GM23248 (cell line): ENCODE data around the gene CNR1. TPM values are rescaled to one million over a fixed set of nuclear protein-coding genes. Genes with fewer than 3 reads are reported as not detected.

Experiments used
- DNase-seq: peaks from one replicate; pipeline ENCODE4 v3.0.0-alpha.2; 2015
- H2AFZ ChIP-seq: fragments of 200-600 bp; sonication (generic); 2 replicates; pipeline ENCODE4 v1.6.1; 2016; ENCODE audit warnings: antibody characterized with exemption
- H3F3A ChIP-seq: fragments of 200-600 bp; sonication (generic); 2 replicates; pipeline ENCODE4 v1.6.1; 2016; ENCODE audit warnings: mild to moderate bottlenecking, antibody characterized with exemption, mixed run types; ENCODE audit not compliant: insufficient read depth
- H3K27ac ChIP-seq: fragments of 200-600 bp; sonication (generic); 2 replicates; pipeline ENCODE4 v1.5.1; 2016; ENCODE audit warnings: mild to moderate bottlenecking
- H3K27me3 ChIP-seq: fragments of 200-600 bp; sonication (generic); replicated peaks from 2 replicates; pipeline ENCODE4 v1.6.1; 2016; ENCODE audit warnings: mild to moderate bottlenecking; ENCODE audit not compliant: insufficient read depth
- H3K36me3 ChIP-seq: fragments of 200-600 bp; sonication (generic); 2 replicates; pipeline ENCODE4 v1.6.1; 2016; ENCODE audit warnings: low read depth, mild to moderate bottlenecking
- H3K4me1 ChIP-seq: fragments of 200-600 bp; sonication (generic); 2 replicates; pipeline ENCODE4 v1.6.1; 2016; ENCODE audit warnings: mild to moderate bottlenecking; ENCODE audit not compliant: insufficient read depth
- H3K4me2 ChIP-seq: fragments of 200-600 bp; sonication (generic); one replicate; pipeline ENCODE4 v1.6.1; 2016; ENCODE audit warnings: mild to moderate bottlenecking; ENCODE audit not compliant: unreplicated experiment
- H3K4me3 ChIP-seq: fragments of 200-600 bp; sonication (generic); 2 replicates; pipeline ENCODE4 v1.5.1; 2016; ENCODE audit warnings: mild to moderate bottlenecking
- H3K79me2 ChIP-seq: fragments of 200-600 bp; sonication (generic); 2 replicates; pipeline ENCODE4 v1.6.1; 2016; ENCODE audit warnings: mild to moderate bottlenecking; ENCODE audit not compliant: insufficient read depth
- H3K9ac ChIP-seq: fragments of 200-600 bp; sonication (generic); 2 replicates; pipeline ENCODE4 v1.6.1; 2016; ENCODE audit warnings: mild to moderate bottlenecking
- H3K9me2 ChIP-seq: fragments of 200-600 bp; sonication (generic); 2 replicates; pipeline ENCODE4 v1.6.1; 2016; ENCODE audit warnings: mixed run types, mild to moderate bottlenecking, moderate library complexity; ENCODE audit not compliant: insufficient read depth
- H3K9me3 ChIP-seq: fragments of 200-600 bp; sonication (generic); one replicate; pipeline ENCODE4 v1.6.1; 2017; ENCODE audit warnings: low read depth
- H4K20me1 ChIP-seq: fragments of 200-600 bp; sonication (generic); 2 replicates; pipeline ENCODE4 v1.6.0; 2016; ENCODE audit not compliant: insufficient read depth
- EZH2 ChIP-seq: fragments of 200-600 bp; sonication (generic); IDR thresholded peaks from 2 replicates; pipeline ENCODE4 v1.6.1; 2018; ENCODE audit warnings: antibody characterized with exemption, mild to moderate bottlenecking; ENCODE audit not compliant: insufficient read depth, poor library complexity, severe bottlenecking
- EZH2phosphoT487 ChIP-seq: fragments of 200-600 bp; sonication (generic); IDR thresholded peaks from 2 replicates; pipeline ENCODE4 v1.6.1; 2018; ENCODE audit warnings: antibody characterized with exemption, moderate library complexity, mild to moderate bottlenecking, low read depth; ENCODE audit not compliant: insufficient read depth
- WGBS, 2 experiments: methylation state at CpG; one replicate each; pipeline ENCODE4 v1.1.6; 2015 to 2017; ENCODE audit warnings: low lambda C conversion rate in 2 of 2, low coverage in 1 of 2; ENCODE audit errors: missing lambda C conversion rate in 2 of 2; 5-methylcytosine and 5-hydroxymethylcytosine counted together
- in situ Hi-C: fragments of 300-500 bp; cut with MboI; formaldehyde crosslinking; loops from 2 replicates; pipeline ENCODE4 v1.15.0; 2020
- polyA plus RNA-seq: library from polyadenylated mRNA; unstranded; fragments of >200 nt; fragmentation: Nextera tagmentation; extraction: Ambion mirVana; gene quantifications from 2 replicates; pipeline ENCODE4 v1.2.1, GENCODE V29; 2016
- total RNA-seq: library from RNA; depleted of rRNA; stranded (reverse); fragments of >200 nt; shearing (Covaris generic); gene quantifications from 2 replicates; pipeline ENCODE4 v1.2.3, GENCODE V29; 2014

CNR1 gene
- total and polyA plus RNA-seq, 2 experiments from 2014 or later: not detected

GRCh38 chr6:88184921-88185320 lies 18.8 kb upstream of the CNR1 start:
- H3K27ac ChIP-seq: no peak overlapping the region
- H4K20me1 ChIP-seq: no peaks in the 10 kb centered on the region
- no peaks in the 10 kb centered on the region for H3K79me2 ChIP-seq
- H3K4me3 ChIP-seq: no peak overlapping the region
- H3K4me2 ChIP-seq: no peak overlapping the region
- H3K27me3 ChIP-seq: no peaks in the 10 kb centered on the region; the same call in none of the 2 replicates
- H3K36me3 ChIP-seq: no peaks in the 10 kb centered on the region
- no peaks in the 10 kb centered on the region for H3K9me3 ChIP-seq
- H3K4me1 ChIP-seq: no peaks in the 10 kb centered on the region
- no peaks in the 10 kb centered on the region for H3F3A ChIP-seq
- in situ Hi-C loops: no loop called here
- TF ChIP-seq EZH2phosphoT487 (no peak), EZH2 (no peak)
- no peak for DNase-seq
- no peaks in the 10 kb centered on the region for H3K9me2 ChIP-seq
- H3K9ac ChIP-seq: no peak overlapping the region
- H2AFZ ChIP-seq: no peak overlapping the region
- WGBS, 2 experiments: 39 to 63% methylated on average over 4 of the region's 4 CpGs

- H3K9me2 ChIP-seq: no peaks in the 10 kb centered on the region
- no peaks in the 10 kb centered on the region for H3F3A ChIP-seq
- H3K9ac ChIP-seq: no peak overlapping the region
- no peaks in the 10 kb centered on the region for H3K36me3 ChIP-seq
- no peaks in the 10 kb centered on the region for H4K20me1 ChIP-seq
- H3K4me2 ChIP-seq: no peak overlapping the region
- H3K79me2 ChIP-seq: no peaks in the 10 kb centered on the region
- H3K27me3 ChIP-seq: no peaks in the 10 kb centered on the region; the same call in none of the 2 replicates
- no peak for DNase-seq
- no peaks in the 10 kb centered on the region for H3K9me3 ChIP-seq
- in situ Hi-C loops: no loop called here
- no peak overlapping the region for H3K4me3 ChIP-seq
- H3K4me1 ChIP-seq: no peaks in the 10 kb centered on the region
- 4 to 10% methylated on average over 2 of the region's 2 CpGs for WGBS, 2 experiments
- TF ChIP-seq EZH2 (no peak), EZH2phosphoT487 (no peak)
- H3K27ac ChIP-seq: no peak overlapping the region
- no peak overlapping the region for H2AFZ ChIP-seq
Measured at GRCh38 chr6:88183471-88183870, 17.3 kb upstream of the CNR1 start.

- Histone ChIP-seq H4K20me1 (no peaks in the 10 kb centered on the region), H3K9ac (no peak overlapping the region), H3F3A (no peaks in the 10 kb centered on the region), H3K79me2 (no peaks in the 10 kb centered on the region), H3K9me2 (no peaks in the 10 kb centered on the region), H2AFZ (no peak overlapping the region), H3K4me2 (no peak overlapping the region), H3K36me3 (no peaks in the 10 kb centered on the region), H3K4me1 (no peaks in the 10 kb centered on the region), H3K9me3 (no peaks in the 10 kb centered on the region), H3K27ac (no peak overlapping the region), H3K27me3 (no peaks in the 10 kb centered on the region; the same call in none of the 2 replicates), H3K4me3 (no peak overlapping the region)
- in situ Hi-C loops: no loop called here
- WGBS, 2 experiments: 0% methylated on average over 1 of the region's 1 CpG
- no peak for TF ChIP-seq EZH2phosphoT487
- TF ChIP-seq EZH2: no peak
- no peak for DNase-seq
Measured at GRCh38 chr6:88179692-88180091, 13.5 kb upstream of the CNR1 start.

- in situ Hi-C loops: no loop called here
- Histone ChIP-seq H3K36me3 (no peaks in the 10 kb centered on the region), H2AFZ (no peak overlapping the region), H3K9me2 (no peaks in the 10 kb centered on the region), H3K27me3 (no peaks in the 10 kb centered on the region; the same call in 1 of the 2 replicates), H3K27ac (no peak overlapping the region), H3K4me1 (no peaks in the 10 kb centered on the region), H3F3A (no peaks in the 10 kb centered on the region), H3K4me2 (no peak overlapping the region), H4K20me1 (no peaks in the 10 kb centered on the region), H3K79me2 (no peaks in the 10 kb centered on the region), H3K4me3 (no peak overlapping the region), H3K9ac (no peak overlapping the region), H3K9me3 (no peaks in the 10 kb centered on the region)
- peak; percentile 45 for DNase-seq
- WGBS, 2 experiments: 37 to 40% methylated on average over 3 of the region's 3 CpGs
- no peak for TF ChIP-seq EZH2
- TF ChIP-seq EZH2phosphoT487: no peak
Measured at GRCh38 chr6:88177961-88178464, 11.9 kb upstream of the CNR1 start.

- WGBS, 2 experiments: 34 to 44% methylated on average over 4 of the region's 4 CpGs
- no peak overlapping the region for H2AFZ ChIP-seq
- H3K36me3 ChIP-seq: no peaks in the 10 kb centered on the region
- H3K4me3 ChIP-seq: no peak overlapping the region
- H3K9me2 ChIP-seq: no peaks in the 10 kb centered on the region
- H3K4me1 ChIP-seq: no peaks in the 10 kb centered on the region
- H3K27ac ChIP-seq: no peak overlapping the region
- TF ChIP-seq EZH2 (no peak), EZH2phosphoT487 (no peak)
- no peak overlapping the region for H3K4me2 ChIP-seq
- H3F3A ChIP-seq: no peaks in the 10 kb centered on the region
- H3K9ac ChIP-seq: no peak overlapping the region
- no peaks in the 10 kb centered on the region for H3K9me3 ChIP-seq
- no peak for DNase-seq
- H4K20me1 ChIP-seq: no peaks in the 10 kb centered on the region
- in situ Hi-C loops: no loop called here
- no peaks in the 10 kb centered on the region for H3K79me2 ChIP-seq
- H3K27me3 ChIP-seq: peaks cover 7% of the 10 kb centered on the region; the same call in 1 of the 2 replicates
Measured at GRCh38 chr6:88174906-88175305, 8.8 kb upstream of the CNR1 start.
